GM21423 (cell line): ENCODE results near the gene C1QTNF5.

Source experiments
- ATAC-seq: cut with Tn5 transposase; IDR thresholded peaks from one replicate; pipeline ENCODE4 v1.9.1; 2021; ENCODE audit warnings: mild to moderate bottlenecking, moderate library complexity; ENCODE audit not compliant: unreplicated experiment

C1QTNF5 gene

DNA sequence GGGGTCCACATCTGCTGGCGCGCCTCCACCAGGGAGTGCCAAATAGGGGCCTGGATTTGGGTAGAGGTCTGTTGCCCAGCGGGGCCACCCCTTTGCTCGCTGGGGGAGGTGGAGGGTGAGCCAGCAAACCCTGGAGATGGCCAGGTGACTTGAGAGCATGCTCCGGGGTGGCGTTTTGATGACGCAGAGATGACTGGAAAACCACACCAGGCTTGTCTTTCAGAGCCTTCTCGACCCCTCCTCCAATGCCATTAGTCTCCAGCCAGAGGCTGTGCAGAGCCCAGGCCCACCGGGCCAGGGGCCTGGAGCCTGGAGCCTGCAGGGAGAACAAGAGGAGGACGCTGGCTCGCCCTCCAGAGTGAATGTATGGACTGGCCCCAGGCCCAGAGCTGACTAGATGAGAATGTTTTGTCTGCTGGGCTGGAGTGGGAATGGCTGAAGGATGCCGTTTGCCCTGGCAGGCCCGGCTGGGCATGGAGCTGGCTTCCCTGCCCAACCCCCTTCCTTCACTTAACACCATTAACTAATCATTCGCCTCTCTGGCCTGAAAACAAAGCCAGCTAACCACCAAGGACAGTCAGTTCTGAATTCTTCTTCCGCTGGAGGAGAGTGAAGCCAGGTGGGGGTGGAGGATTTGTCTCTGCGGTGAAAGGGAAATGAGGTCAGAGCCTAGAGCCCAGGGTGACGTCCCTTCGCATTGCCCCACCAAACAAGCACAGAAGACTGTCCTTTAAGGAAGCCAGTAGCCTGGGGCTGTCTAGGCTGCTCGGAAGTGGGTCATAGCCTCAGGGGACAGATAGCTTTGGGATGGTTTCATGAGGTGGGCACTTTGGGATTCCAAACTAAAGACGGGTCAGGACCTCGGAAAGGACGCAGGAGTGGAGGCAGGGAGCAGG is 22.2 kb downstream of the C1QTNF5 start:
- ATAC-seq = no peak

GRCh38 chr11:119317592-119318239 is 23.0 kb downstream of the C1QTNF5 start:
- no peak for ATAC-seq

DNA sequence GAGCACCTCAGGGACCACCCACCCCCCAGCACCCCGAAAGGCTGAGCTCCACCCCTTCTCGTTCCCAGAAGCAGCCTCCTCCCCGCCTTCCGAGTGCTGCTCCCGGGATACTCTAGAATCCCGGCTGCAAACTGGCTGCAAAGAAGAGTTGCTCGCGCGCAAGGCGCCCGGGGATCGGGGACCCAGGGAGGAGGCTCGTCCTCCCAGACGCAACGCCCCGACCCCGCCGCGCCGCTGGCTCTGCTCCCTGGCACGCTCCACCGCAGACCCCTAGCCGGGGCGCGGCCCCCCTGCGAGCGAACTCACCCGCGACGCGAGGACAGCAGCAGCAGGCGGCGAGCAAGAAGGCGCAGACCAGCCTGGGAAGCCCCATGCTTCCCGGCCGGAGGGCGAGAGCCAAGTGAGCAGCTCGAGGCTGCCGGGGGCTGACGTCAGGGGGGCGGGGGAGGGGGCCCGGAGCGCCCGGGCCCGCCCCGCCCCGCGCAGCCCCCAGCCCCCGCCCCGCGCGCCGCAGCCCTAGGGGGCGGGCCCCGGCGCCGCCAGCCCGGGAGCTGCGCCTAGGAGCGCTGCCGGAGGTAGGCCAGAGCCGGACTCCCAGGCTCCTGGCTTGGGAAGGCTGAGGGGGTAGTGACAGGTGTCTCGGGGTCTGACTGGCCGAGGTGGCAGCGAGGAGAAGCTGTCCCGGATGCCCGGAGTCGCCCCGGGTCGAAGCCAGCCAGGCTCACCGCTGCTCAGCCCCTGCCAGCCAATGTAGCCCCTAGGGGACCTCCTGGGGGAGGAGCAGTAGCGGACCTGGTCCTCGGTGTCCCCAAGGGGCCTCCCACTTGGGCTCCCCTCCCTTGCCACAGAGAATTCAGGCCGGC is 23.7 kb downstream of the C1QTNF5 start, which contains the start of gene MCAM:
Gene MCAM, minus strand, starts transcription at position 402 of the 863 bp plus-strand sequence. Its CDS starts 29 bp downstream, at position 373.
- ATAC-seq = no peak

DNA sequence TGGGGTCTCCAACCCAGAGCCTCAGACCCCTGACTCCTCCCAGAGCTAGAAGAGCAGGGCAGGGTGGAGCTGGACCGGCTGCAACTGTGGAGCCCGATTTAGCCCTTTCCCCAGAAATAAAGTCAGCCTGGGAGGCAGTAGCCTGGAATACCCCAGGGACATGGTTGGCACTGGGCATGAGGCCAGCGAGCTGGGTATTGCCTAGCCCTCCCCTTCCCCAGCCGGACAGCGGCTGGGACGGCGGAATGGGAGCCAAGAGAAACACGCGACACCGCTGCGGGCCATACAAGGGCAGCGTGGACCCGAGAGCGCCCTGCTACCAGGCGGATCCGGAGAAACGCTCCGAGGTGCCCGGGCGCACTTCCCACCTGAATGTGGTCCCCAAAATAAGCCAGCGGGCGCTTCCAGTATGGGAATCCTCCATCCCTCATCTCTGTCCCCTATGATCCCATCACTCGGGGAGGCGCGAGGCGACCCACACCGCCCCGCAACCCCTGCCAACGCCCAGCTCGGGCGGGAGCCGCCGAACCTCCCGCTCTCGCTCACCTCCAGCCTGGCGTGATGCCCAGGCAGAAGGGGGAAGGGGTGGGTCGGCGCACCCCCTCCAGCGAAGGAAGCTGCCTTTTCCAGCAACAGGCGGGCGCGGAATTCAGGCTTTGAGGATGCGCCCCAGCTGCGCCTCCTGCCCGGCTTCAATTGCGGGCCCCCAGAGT is 24.5 kb downstream of the C1QTNF5 start:
- no peak for ATAC-seq

DNA sequence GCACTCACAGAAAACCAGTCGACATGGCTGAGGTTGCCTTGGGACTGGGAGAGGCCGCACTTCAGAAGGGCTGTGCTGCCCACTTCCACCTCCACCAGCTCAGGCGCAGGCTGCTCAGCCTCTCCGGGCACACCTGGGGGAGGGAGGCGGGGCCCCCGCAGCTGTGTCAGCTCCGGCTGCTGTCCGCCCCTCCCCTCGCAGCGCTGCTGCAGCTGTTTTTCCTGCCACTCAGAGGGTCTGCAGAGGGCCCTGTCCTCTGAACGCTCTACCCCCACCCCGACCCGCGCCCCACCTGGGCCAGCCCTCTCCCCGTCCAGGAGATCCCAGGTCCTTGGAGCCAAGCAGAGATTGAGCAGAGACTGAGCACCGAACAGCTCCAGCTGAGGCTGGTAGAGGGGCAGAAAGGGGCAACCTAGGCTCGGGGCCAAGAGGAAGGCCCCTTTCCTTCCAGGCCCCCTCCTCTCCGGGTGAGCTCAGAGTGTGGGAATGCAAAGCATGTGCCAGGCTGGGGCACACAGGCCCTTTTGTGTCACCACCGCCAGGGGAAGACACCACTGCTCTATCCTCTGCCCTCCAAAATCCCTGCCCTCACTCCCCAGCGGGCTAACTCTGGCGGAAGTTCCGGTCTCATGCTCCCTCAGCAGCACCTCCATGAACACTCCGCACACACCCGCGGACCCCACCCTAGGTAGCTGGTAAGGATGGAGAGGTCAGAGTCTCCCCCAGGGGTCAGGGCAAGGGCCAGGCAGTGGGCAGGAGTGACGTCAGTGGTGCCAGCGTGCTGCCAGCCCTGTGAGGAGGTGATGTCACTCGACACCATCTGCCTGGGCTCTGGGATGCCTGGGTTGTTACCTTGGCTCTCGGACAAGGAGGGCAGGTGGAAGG is 25.3 kb downstream of the C1QTNF5 start:
- ATAC-seq = no peak

GRCh38 chr11:119314726-119315125 is 26.0 kb downstream of the C1QTNF5 start:
- ATAC-seq = no peak

- no peak for ATAC-seq
These were observed 30.0 kb downstream of the C1QTNF5 start for GRCh38 chr11:119310682-119311052.

GRCh38 chr11:119309953-119310681 is 30.6 kb downstream of the C1QTNF5 start:
- no peak for ATAC-seq

DNA sequence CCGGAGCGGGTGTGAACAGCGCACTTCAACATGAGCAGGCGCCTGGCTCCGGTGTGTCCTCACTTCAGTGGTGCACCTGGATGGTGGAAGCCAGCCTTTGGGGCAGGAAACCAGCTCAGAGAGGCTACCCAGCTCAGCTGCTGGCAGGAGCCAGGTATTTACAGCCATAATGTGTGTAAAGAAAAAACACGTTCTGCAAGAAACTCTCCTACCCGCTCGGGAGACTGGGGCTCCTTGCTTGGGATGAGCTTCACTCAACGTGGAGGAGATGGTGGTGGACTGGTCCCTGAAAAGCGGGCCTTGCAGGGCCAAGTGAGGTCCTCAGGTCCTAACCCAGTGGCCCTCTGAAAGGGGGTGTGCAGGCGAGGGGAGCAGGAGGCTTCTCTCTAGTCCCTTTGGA is 31.3 kb downstream of the C1QTNF5 start:
- no peak for ATAC-seq

GRCh38 chr11:119307974-119308373 is 32.7 kb downstream of the C1QTNF5 start:
- ATAC-seq = no peak

DNA sequence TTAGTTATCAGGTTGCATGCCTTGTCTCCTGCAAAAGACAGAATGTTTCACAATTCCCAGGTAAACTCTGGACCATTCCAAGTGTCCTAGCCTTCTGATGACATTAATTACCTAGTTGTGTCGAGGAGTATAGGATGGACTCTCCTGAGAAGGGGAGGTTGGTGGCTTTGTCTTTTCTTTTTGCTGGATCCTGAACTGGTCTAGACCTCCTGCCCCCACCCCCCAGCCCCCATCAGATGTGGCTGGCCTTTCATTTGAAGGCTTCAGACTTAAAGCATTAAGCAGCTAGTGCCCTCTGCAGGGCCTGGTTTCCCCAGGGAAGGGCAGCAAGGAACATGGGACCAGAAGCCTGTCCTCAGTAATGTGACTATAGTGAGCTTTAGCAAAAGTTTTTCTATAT is 33.5 kb downstream of the C1QTNF5 start:
- no peak for ATAC-seq

DNA sequence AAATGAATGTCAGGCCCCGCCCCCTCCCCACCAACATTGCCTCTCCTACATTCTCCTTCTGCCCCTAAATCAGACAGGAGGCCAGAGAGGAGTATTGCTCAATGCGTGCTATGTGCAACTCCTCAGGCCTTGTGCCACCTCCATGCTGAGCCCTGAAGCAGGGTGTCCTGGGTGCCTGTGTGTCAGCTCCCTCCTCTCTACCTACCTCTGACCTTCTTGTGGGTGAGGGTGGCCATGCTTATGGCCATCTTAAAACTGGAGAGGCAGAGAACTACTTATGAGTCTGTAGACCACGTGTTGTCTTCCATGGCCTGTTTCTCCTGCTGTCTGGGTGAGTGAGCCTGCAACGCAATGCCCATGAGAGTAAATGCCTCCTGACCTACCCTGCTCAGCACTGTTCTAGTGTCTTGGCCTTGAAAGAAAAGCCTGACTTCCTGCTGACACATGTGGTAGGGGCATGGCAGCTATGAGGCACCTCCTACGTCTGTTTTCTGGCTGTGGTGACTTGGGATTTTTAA is 34.3 kb downstream of the C1QTNF5 start:
- ATAC-seq = no peak

- ATAC-seq = no peak
These were observed 34.9 kb downstream of the C1QTNF5 start for GRCh38 chr11:119305556-119306372.

GRCh38 chr11:119303227-119303718 is 37.4 kb downstream of the C1QTNF5 start:
- ATAC-seq = no peak

DNA sequence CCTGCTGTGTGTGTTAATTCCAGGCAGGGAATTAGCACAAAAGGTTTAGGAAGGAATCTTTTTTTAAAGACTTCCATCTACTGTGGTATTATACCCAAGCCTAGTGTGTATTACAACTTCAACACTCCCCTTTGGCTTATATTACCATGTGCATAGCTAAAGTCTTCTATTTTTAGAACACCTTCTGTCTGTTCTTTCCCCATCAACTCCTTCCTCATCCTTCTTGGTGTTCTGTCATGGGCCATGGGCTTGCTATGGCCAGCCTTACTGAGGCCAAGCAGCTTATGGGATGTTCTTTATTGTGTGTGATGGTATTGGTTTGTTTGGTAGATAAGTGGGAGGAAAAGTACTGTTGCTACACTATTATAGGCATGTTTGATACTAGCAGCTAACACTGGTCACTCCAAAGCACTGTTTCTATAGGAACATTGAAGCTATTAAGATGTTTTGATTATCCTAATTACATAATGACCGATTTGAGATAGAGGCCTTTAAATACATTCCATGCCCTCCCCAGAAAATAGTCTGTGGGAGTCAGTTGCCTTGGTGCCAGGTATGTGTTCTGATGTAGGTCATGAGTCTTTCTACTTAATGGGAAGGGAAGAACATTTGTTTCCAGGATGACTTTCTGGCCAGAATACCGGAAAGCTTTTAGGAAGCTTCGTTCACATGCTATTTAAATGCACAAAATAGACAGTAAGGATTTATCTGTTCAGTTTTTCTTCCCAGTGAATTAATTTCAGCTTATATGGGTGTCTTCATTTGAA is 40.3 kb downstream of the C1QTNF5 start:
- no peak for ATAC-seq

DNA sequence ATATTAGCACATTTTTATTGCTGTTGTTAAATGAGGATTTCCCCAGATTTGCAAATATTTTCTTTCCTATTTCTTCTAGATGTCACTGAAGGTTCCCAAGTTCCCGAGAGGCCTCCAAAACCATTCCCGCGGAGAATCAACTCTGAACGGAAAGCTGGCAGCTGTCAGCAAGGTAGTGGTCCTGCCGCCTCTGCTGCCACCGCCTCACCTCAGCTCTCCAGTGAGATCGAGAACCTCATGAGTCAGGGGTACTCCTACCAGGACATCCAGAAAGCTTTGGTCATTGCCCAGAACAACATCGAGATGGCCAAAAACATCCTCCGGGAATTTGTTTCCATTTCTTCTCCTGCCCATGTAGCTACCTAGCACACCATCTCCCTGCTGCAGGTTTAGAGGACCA is 41.3 kb downstream of the C1QTNF5 start:
- no peak for ATAC-seq

DNA sequence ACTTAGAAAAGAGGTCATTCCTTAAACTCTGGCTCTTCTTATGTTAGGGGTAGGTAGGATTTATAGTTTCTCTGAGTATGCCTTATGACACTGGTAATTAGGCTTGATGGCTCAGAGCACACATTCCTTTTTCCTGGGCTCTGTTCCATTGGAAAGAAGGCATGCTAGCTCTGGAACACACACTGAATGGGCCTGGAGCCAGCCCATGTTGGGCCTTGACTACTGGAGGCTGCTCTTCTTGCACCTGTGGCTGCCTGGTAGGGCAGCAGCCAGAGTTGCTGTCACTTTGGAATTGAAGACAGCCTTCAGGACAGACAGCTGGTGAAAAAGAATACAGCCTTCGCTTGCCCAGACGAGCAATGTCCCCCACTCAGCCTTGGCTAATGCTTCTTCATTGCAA is 42.0 kb downstream of the C1QTNF5 start:
- no peak for ATAC-seq
